ENCODE results near the gene SCUBE1. TPM values are rescaled to one million over a fixed set of nuclear protein-coding genes. Genes with fewer than 3 reads are reported as not detected.

The SCUBE1 gene
- total RNA-seq, 4 donors from 2014 or later = 0.78 to 3.5 (median 0.95) TPM

DNA sequence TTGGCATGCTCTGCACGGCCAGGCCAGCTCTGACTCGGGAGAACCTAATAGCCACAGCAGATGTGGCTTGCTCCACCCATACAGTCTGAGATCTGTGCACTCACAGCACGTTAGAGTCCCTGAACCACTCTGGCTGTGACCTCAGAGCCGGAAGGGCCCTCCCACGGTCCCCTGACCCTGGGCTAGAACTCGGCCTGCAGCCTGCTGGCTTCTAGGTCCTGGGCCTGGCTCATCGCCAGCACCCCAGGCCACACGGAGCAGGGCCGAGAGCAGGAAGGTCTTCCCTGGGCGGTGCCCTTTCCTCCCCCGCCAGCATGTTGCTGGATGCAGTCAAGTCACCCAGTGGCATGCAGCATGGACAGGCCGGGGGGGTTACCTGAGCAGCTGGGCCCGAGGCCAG lies 120.9 kb downstream of the SCUBE1 start:
- Histone ChIP-seq H3K27me3 (no peaks in the 10 kb centered on the region), H3K4me1 (no peaks in the 10 kb centered on the region), H3K4me3 (replicated peaks in 1 of 3) (no peak overlapping the region), H3K9me3 (no peaks in the 10 kb centered on the region), H3K36me3 (no peaks in the 10 kb centered on the region), H3K27ac (no peak overlapping the region)
- WGBS, 2 donors = 64% methylated on average over 11 of the region's 13 CpGs; no CpG with 5 or more reads in 1 of the 2 donors
- TF ChIP-seq, protein P1, sequence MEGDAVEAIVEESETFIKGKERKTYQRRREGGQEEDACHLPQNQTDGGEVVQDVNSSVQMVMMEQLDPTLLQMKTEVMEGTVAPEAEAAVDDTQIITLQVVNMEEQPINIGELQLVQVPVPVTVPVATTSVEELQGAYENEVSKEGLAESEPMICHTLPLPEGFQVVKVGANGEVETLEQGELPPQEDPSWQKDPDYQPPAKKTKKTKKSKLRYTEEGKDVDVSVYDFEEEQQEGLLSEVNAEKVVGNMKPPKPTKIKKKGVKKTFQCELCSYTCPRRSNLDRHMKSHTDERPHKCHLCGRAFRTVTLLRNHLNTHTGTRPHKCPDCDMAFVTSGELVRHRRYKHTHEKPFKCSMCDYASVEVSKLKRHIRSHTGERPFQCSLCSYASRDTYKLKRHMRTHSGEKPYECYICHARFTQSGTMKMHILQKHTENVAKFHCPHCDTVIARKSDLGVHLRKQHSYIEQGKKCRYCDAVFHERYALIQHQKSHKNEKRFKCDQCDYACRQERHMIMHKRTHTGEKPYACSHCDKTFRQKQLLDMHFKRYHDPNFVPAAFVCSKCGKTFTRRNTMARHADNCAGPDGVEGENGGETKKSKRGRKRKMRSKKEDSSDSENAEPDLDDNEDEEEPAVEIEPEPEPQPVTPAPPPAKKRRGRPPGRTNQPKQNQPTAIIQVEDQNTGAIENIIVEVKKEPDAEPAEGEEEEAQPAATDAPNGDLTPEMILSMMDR (IDR thresholded peaks at IDR 0.05) = no peak
- DNase-seq = no peak
- intact Hi-C loops (cut with DNase I) = no loop called here

DNA sequence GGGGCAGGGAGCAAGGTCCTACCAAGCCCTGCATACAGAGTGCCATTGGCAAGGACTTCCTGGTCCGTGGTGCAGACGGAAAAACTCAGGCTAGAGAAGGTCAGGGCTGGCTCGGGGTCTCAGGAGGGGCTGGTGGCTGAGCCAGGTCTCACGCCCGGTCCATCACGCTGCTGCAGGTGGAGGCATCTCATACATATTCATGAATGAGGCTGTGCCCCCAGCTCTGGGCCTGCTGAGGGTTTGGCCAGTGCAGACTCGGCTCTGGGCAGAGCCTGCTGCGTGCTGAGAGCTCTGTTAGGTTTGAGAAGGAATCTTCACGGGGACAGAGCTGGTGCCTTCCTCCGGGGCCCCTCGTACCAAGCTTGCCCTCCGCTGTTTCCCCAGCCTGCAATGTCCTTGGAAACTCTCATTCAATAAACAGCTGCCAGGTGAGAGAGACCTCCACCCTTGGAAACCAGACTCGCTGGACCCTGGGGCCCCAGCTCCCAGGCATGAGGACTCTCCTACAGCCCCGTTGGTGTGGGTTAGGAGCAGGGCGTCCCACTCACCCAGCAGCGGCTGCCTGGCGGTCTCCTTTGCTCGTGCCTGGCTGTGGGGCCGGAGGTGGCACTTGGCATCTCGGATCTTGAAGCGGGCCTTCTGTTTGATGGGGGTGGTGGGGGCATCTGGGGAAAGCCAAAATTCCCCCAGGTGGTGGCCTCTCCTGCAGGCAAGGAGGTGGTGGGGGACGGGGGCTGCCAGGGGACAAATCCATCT lies 122.4 kb downstream of the SCUBE1 start:
- WGBS, 2 donors = 83 to 87% methylated on average over 10 to 18 of the region's 22 CpGs
- H3K36me3 ChIP-seq = no peaks in the 10 kb centered on the region
- intact Hi-C loops (cut with DNase I) = no loop called here

DNA sequence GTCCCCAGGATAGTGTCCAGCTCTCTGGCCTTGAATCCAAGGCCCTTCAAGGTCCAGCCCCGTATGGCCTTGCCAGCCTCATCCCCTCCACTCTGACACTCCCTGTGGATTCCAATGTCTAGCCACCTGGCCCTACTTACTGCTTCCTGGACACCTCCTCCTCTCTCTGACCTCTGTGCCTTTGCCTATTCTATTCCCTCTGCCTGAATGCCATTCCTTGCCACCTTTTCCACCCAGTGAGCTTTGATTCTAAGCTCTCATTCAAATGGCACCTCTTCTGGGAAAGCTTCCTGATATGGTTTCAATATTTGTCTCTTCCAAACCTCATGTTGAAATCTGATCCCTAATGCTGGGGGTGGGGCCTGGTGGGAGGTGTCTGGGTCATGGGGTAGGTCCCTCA lies 124.4 kb downstream of the SCUBE1 start:
- Histone ChIP-seq H3K4me1 (no peaks in the 10 kb centered on the region), H3K36me3 (no peaks in the 10 kb centered on the region), H3K27me3 (no peaks in the 10 kb centered on the region), H3K9me3 (no peaks in the 10 kb centered on the region), H3K4me3 (replicated peaks in 1 of 3) (no peak overlapping the region), H3K27ac (no peak overlapping the region)
- no peak for DNase-seq
- no peak for TF ChIP-seq POLR2A (IDR thresholded peaks at IDR 0.05)
- TF ChIP-seq, protein P1 (IDR thresholded peaks at IDR 0.05) = no peak
- intact Hi-C loops (cut with DNase I) = no loop called here
- 82 to 100% methylated on average over 1 of the region's 1 CpG for WGBS, 2 donors

More for the DNA sequence above, 122.4 kb downstream of the SCUBE1 start:
- H3K4me1 ChIP-seq = no peaks in the 10 kb centered on the region
- TF ChIP-seq POLR2A (IDR thresholded peaks at IDR 0.05) = no peak
- H3K27ac ChIP-seq = no peak overlapping the region
- DNase-seq = no peak
- H3K9me3 ChIP-seq = no peaks in the 10 kb centered on the region
- H3K4me3 ChIP-seq (replicated peaks in 1 of 3) = no peak overlapping the region
- H3K27me3 ChIP-seq = no peaks in the 10 kb centered on the region

DNA sequence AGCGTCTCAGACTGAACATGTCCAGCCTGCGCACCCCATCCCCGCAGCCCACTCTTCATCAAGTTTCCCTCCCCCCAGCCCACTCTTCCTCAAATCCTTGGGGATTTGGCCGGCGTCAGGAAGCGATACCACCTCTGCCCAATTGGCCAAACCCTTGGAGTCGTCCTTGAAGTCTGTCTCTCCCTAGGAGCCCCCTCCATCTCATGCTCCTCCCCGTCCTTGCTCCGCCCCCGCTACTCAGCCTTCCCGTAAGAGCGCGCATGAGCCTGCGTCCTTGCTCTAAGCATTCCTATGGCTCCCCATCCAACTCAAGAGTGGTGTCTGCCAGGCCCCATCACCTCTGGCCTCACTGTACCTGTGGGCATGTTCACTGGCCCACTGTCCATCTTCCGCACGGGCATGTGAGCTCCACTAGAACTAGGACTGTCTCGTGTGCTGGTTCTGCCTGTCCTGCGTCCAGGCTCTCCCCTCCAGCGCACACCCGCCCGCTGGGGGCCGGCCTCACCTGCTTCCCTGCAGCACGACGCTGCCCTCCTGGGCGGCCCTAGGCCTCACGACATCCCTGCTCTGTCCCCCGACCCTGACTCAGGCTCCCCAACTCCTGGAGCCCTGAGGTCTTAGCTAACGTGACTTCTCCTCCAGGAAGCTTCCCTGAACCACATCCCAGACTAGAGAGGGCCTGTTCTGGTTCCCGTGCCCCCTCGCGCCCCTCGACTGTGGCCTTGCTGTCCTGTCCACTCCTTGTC lies 125.7 kb downstream of the SCUBE1 start:
- DNase-seq = no peak
- 73 to 80% methylated on average over 31 of the region's 32 CpGs for WGBS, 2 donors
- Histone ChIP-seq H3K27me3 (no peaks in the 10 kb centered on the region), H3K4me1 (no peaks in the 10 kb centered on the region), H3K36me3 (no peaks in the 10 kb centered on the region), H3K27ac (no peak overlapping the region), H3K9me3 (no peaks in the 10 kb centered on the region), H3K4me3 (replicated peaks in 1 of 3) (no peak overlapping the region)
- TF ChIP-seq, protein P1 (IDR thresholded peaks at IDR 0.05) = no peak
- no peak for TF ChIP-seq POLR2A (IDR thresholded peaks at IDR 0.05)
- intact Hi-C loops (cut with DNase I) = no loop called here

DNA sequence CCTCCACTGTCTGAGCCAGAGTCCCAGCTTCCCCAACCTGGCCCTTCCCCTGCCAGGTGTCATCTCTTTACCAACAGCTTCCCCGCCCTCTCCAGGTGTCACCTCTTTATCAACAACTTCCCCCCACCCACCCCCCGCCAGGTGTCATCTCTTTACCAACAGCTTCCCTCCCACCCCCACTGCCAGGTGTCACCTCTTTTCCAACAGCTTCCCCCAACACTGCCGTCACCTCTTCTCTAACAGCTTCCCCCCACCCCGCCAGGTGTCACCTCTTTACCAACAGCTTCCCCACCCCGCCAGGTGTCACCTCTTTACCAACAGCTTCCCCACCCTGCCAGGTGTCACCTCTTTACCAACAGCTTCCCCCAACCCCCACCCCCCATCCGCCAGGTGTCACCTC lies 126.4 kb downstream of the SCUBE1 start:
- Histone ChIP-seq H3K4me3 (replicated peaks in 1 of 3) (no peak overlapping the region), H3K36me3 (no peaks in the 10 kb centered on the region), H3K27me3 (no peaks in the 10 kb centered on the region), H3K27ac (no peak overlapping the region), H3K9me3 (no peaks in the 10 kb centered on the region), H3K4me1 (no peaks in the 10 kb centered on the region)
- intact Hi-C loops (cut with DNase I) = no loop called here
- WGBS, 2 donors = 92 to 97% methylated on average over 6 of the region's 6 CpGs
- DNase-seq = no peak
- TF ChIP-seq, protein P1 (IDR thresholded peaks at IDR 0.05) = no peak
- TF ChIP-seq POLR2A (IDR thresholded peaks at IDR 0.05) = no peak

All from thyroid gland (tissue), 4 donors.